Panc1 (cell line): ENCODE data around the gene NDUFS6.

ENCODE experiments used
- CTCF ChIP-seq: fragments of 450-650 bp; IDR thresholded peaks from 2 replicates; pipeline ENCODE4 v1.5.1; 2017; ENCODE audit warnings: mild to moderate bottlenecking
- POLR2AphosphoS5 ChIP-seq: IDR thresholded peaks from 2 replicates; pipeline ENCODE4 v1.6.1; 2012; ENCODE audit warnings: mild to moderate bottlenecking, low read depth, low read length, moderate library complexity

- TF ChIP-seq CTCF (no peak), POLR2AphosphoS5 (no peak)
Measured at GRCh38 chr5:1801967-1802295, 724 bp downstream of the NDUFS6 start.
